NCI-H526 treated with DMSO at 0.1 percent for 48 hours (cell line): Measurements from ENCODE around the gene NAV2.

Experiments used
- DNase-seq: peaks from one replicate; lab custom pipeline; 2025; lab: John Stamatoyannopoulos, UW

NAV2 gene

GRCh38 chr11:19779740-19780139 lies 67.1 kb downstream of the NAV2 start:
- no peak for DNase-seq

- DNase-seq: no peak
Measured at GRCh38 chr11:19781351-19781750, 68.7 kb downstream of the NAV2 start.

- DNase-seq: no peak
Measured at GRCh38 chr11:19785265-19785664, 72.6 kb downstream of the NAV2 start.

- no peak for DNase-seq
Measured at GRCh38 chr11:19786644-19787043, 74.0 kb downstream of the NAV2 start.

- DNase-seq: no peak
Measured at GRCh38 chr11:19788435-19788834, 75.8 kb downstream of the NAV2 start.

- no peak for DNase-seq
Measured at GRCh38 chr11:19789245-19789644, 76.6 kb downstream of the NAV2 start.

GRCh38 chr11:19789835-19790710 lies 77.4 kb downstream of the NAV2 start:
- no peak for DNase-seq

- DNase-seq: no peak
Measured at GRCh38 chr11:19790831-19791552, 78.4 kb downstream of the NAV2 start.

GRCh38 chr11:19792510-19792909 lies 79.9 kb downstream of the NAV2 start:
- DNase-seq: no peak

GRCh38 chr11:19793326-19793725 lies 80.7 kb downstream of the NAV2 start:
- no peak for DNase-seq

- no peak for DNase-seq
Measured at GRCh38 chr11:19794161-19794560, 81.5 kb downstream of the NAV2 start.

- no peak for DNase-seq
Measured at GRCh38 chr11:19795082-19795481, 82.4 kb downstream of the NAV2 start.

- no peak for DNase-seq
Measured at GRCh38 chr11:19800162-19800561, 87.5 kb downstream of the NAV2 start.

GRCh38 chr11:19800714-19801519 lies 88.3 kb downstream of the NAV2 start:
- no peak for DNase-seq

GRCh38 chr11:19802773-19803293 lies 90.2 kb downstream of the NAV2 start:
- DNase-seq: no peak

GRCh38 chr11:19803506-19803998 lies 90.9 kb downstream of the NAV2 start:
- DNase-seq: no peak

GRCh38 chr11:19805376-19805775 lies 92.7 kb downstream of the NAV2 start:
- no peak for DNase-seq

GRCh38 chr11:19805827-19806226 lies 93.2 kb downstream of the NAV2 start:
- DNase-seq: no peak

GRCh38 chr11:19806251-19806650 lies 93.6 kb downstream of the NAV2 start:
- DNase-seq: no peak

GRCh38 chr11:19808076-19808911 lies 95.7 kb downstream of the NAV2 start:
- DNase-seq: no peak

GRCh38 chr11:19810852-19811251 lies 98.2 kb downstream of the NAV2 start:
- DNase-seq: no peak
